ENCODE data around the gene GRK2. TPM values are rescaled to one million over a fixed set of nuclear protein-coding genes. Genes with fewer than 3 reads are reported as not detected.

GRK2 gene
- total and polyA plus RNA-seq, 2 of the 8 experiments (the other 6 are each of a cell fraction or from before 2014, with no cell fraction given): 47.3 to 49.7 TPM

DNA sequence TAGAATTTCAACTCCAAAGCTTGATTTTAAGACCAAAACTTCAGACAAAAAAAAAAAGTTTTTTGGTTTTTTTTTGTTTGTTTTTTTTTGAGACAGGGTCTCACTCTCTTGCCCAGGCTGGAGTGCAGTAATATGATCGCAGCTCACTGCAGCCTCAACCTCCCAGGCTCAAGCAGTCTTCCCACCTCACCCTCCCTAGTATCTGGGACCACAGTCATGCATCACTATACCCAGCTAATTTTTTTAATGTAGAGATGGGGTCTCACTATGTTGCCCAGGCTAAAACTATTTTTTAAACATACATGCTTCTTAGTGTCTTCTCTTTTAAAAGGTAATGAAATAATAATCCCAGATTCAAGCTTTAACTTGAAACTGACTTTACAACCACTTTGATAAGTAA lies 35.4 kb upstream of the GRK2 start (continued):
- TF ChIP-seq, protein P1, sequence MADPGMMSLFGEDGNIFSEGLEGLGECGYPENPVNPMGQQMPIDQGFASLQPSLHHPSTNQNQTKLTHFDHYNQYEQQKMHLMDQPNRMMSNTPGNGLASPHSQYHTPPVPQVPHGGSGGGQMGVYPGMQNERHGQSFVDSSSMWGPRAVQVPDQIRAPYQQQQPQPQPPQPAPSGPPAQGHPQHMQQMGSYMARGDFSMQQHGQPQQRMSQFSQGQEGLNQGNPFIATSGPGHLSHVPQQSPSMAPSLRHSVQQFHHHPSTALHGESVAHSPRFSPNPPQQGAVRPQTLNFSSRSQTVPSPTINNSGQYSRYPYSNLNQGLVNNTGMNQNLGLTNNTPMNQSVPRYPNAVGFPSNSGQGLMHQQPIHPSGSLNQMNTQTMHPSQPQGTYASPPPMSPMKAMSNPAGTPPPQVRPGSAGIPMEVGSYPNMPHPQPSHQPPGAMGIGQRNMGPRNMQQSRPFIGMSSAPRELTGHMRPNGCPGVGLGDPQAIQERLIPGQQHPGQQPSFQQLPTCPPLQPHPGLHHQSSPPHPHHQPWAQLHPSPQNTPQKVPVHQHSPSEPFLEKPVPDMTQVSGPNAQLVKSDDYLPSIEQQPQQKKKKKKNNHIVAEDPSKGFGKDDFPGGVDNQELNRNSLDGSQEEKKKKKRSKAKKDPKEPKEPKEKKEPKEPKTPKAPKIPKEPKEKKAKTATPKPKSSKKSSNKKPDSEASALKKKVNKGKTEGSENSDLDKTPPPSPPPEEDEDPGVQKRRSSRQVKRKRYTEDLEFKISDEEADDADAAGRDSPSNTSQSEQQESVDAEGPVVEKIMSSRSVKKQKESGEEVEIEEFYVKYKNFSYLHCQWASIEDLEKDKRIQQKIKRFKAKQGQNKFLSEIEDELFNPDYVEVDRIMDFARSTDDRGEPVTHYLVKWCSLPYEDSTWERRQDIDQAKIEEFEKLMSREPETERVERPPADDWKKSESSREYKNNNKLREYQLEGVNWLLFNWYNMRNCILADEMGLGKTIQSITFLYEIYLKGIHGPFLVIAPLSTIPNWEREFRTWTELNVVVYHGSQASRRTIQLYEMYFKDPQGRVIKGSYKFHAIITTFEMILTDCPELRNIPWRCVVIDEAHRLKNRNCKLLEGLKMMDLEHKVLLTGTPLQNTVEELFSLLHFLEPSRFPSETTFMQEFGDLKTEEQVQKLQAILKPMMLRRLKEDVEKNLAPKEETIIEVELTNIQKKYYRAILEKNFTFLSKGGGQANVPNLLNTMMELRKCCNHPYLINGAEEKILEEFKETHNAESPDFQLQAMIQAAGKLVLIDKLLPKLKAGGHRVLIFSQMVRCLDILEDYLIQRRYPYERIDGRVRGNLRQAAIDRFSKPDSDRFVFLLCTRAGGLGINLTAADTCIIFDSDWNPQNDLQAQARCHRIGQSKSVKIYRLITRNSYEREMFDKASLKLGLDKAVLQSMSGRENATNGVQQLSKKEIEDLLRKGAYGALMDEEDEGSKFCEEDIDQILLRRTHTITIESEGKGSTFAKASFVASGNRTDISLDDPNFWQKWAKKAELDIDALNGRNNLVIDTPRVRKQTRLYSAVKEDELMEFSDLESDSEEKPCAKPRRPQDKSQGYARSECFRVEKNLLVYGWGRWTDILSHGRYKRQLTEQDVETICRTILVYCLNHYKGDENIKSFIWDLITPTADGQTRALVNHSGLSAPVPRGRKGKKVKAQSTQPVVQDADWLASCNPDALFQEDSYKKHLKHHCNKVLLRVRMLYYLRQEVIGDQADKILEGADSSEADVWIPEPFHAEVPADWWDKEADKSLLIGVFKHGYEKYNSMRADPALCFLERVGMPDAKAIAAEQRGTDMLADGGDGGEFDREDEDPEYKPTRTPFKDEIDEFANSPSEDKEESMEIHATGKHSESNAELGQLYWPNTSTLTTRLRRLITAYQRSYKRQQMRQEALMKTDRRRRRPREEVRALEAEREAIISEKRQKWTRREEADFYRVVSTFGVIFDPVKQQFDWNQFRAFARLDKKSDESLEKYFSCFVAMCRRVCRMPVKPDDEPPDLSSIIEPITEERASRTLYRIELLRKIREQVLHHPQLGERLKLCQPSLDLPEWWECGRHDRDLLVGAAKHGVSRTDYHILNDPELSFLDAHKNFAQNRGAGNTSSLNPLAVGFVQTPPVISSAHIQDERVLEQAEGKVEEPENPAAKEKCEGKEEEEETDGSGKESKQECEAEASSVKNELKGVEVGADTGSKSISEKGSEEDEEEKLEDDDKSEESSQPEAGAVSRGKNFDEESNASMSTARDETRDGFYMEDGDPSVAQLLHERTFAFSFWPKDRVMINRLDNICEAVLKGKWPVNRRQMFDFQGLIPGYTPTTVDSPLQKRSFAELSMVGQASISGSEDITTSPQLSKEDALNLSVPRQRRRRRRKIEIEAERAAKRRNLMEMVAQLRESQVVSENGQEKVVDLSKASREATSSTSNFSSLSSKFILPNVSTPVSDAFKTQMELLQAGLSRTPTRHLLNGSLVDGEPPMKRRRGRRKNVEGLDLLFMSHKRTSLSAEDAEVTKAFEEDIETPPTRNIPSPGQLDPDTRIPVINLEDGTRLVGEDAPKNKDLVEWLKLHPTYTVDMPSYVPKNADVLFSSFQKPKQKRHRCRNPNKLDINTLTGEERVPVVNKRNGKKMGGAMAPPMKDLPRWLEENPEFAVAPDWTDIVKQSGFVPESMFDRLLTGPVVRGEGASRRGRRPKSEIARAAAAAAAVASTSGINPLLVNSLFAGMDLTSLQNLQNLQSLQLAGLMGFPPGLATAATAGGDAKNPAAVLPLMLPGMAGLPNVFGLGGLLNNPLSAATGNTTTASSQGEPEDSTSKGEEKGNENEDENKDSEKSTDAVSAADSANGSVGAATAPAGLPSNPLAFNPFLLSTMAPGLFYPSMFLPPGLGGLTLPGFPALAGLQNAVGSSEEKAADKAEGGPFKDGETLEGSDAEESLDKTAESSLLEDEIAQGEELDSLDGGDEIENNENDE (IDR thresholded peaks at IDR 0.05; ENCODE audit: insufficient replicate concordance, low read length): no peak
- peak; percentile 48; the same call in 1 of the 2 replicates for TF ChIP-seq KDM1A (IDR thresholded peaks at IDR 0.05; ENCODE audit: borderline replicate concordance, low read length)

Data from H1 (cell line).